HUDEP-2 (cell line): ENCODE results near the gene MYO3B.
A peak's percentile ranks its signal among the peaks of the same experiment; 100 is the strongest.

ENCODE experiments used
- DNase-seq, 76 experiments: peaks; one replicate each; lab custom pipeline; 2025; ENCODE audit not compliant: unreplicated experiment in 76 of 76; lab: John Stamatoyannopoulos, UW

The MYO3B gene, protein sequence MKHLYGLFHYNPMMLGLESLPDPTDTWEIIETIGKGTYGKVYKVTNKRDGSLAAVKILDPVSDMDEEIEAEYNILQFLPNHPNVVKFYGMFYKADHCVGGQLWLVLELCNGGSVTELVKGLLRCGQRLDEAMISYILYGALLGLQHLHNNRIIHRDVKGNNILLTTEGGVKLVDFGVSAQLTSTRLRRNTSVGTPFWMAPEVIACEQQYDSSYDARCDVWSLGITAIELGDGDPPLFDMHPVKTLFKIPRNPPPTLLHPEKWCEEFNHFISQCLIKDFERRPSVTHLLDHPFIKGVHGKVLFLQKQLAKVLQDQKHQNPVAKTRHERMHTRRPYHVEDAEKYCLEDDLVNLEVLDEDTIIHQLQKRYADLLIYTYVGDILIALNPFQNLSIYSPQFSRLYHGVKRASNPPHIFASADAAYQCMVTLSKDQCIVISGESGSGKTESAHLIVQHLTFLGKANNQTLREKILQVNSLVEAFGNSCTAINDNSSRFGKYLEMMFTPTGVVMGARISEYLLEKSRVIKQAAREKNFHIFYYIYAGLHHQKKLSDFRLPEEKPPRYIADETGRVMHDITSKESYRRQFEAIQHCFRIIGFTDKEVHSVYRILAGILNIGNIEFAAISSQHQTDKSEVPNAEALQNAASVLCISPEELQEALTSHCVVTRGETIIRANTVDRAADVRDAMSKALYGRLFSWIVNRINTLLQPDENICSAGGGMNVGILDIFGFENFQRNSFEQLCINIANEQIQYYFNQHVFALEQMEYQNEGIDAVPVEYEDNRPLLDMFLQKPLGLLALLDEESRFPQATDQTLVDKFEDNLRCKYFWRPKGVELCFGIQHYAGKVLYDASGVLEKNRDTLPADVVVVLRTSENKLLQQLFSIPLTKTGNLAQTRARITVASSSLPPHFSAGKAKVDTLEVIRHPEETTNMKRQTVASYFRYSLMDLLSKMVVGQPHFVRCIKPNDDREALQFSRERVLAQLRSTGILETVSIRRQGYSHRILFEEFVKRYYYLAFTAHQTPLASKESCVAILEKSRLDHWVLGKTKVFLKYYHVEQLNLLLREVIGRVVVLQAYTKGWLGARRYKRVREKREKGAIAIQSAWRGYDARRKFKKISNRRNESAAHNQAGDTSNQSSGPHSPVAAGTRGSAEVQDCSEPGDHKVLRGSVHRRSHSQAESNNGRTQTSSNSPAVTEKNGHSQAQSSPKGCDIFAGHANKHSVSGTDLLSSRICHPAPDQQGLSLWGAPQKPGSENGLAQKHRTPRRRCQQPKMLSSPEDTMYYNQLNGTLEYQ (N-terminal part only)

DNA sequence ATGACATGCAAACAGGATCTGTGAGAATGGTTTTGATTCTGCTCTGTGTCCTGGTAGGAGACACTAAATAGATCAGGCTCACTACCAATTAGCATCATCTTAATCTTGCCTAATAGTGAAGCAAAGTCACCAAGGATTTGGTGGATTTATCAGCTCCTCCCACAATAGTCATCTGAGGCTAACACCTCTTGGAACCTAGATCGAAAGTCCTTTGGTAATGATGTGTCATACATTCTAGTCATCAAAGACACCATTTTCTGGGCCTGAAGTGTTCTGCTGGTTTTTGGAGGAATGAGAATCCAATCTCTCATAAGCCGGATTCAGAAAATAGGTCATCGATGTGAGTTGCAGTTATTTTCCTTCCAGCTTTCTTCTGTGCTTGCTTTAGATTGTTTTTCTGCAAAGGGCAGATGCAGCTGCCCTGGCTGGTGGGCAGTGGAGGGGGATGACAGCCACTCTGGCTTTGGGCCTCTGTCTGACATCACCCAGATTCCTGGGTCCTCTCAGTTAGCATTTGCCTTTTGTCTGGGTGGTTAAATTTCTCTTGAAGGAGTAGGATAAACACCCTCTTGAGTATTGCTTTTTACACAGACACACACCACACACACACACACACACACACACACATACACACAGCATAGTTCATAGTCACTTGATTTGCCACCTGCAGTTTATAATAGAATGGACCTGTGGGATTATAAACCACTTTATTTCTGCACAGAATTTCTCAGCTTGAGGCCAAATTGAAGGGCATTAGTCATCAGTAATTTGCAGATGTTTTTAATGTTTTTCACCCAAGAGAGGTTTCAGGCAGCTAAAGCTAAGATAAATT is at the start of gene MYO3B:
TSS of gene MYO3B (plus strand) at position 198 of the 832 bp plus-strand sequence. CDS start at position 339, 141 bp downstream.
- no peak for DNase-seq

DNA sequence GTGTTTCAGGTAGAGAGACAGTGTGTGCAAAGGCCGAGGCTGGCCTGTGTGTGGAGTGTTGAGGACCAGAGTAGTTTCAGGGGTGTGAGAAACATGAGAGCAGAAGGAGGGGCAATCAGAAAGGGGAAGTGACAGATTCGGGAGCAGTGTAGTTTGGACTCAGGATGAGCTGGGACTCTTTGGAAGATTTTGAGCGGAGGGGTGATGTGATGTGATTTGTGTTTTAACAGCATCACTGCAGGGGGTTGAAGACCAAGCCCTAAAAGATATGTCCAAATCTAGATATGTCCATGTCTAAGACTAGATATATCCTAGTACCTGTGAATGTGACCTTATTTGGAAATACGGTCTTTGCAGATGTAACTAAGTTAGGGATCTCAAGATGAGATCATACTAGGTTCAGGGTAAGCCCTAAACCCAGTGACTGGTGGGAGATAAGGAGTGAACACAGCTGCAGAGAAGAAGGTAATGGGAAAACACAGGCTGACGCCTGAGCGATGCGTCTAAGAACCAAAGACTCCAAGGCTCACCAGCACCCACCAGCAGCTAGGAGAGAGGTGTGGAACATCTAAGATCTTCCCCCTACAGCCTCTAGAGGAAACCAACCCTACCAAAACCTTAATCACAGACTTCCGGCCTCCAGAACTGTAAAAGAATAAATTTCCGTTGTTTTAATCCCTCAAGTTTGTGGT is 38.5 kb upstream of the MYO3B start:
- DNase-seq, result no peak

DNA sequence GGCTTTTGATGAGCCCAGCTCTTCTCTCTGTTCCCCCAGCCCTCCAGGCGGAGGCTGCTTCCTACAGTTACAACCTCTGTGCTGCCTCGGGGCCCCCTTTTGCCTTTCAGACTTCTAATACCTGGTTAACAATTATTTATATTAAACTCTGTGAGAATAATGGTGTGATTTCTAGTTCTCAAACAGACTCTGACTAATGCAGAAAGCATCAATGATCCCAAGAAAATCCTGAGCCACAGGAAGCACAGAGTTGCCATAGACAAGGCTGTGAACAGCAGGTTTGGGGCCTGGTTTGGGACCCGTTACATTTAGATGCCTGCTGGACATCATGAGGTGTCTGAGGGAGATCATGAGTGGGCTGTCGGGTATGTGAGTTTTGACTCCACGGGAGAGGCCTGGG is 37.4 kb upstream of the MYO3B start:
- DNase-seq, result no peak

DNA sequence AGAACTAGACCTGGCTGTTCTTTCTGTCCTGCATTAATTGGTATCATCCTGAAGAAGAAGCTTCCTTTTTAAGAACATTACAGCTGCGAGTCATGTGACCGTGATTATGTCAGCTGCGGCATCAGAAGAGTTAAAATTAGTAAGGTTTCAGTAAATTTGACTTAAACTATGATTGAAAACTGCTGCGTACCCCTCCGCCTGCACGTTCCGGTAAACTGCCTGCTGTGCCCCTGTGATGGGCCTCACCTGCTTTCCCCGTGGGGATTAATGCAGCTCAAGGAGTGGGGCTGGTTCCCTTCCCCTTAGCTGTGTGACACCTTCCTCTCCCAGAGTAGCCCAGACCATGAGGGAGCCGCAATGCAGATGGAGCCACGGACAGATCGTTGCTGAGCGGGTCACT is 36.1 kb upstream of the MYO3B start:
- no peak for DNase-seq

DNA sequence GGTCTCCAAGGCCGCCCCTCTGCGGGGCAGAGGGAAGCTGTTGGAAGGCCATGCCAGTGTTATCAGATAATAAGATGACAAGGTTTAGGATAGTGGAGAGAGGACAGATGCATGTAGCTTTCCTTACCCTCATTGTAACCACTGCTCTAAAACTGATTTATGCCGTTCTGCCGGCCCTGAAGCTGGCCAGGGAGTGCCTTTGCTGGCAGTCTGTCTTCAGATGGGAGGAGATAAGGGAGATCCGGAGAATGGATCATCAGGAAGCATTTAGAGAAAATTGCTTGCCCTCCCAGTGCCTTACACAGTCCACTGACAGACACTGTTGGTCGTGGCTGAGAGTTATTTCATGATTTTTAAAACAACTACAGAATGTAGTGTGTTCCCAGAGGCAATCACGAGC is 35.4 kb upstream of the MYO3B start:
- no peak for DNase-seq

DNA sequence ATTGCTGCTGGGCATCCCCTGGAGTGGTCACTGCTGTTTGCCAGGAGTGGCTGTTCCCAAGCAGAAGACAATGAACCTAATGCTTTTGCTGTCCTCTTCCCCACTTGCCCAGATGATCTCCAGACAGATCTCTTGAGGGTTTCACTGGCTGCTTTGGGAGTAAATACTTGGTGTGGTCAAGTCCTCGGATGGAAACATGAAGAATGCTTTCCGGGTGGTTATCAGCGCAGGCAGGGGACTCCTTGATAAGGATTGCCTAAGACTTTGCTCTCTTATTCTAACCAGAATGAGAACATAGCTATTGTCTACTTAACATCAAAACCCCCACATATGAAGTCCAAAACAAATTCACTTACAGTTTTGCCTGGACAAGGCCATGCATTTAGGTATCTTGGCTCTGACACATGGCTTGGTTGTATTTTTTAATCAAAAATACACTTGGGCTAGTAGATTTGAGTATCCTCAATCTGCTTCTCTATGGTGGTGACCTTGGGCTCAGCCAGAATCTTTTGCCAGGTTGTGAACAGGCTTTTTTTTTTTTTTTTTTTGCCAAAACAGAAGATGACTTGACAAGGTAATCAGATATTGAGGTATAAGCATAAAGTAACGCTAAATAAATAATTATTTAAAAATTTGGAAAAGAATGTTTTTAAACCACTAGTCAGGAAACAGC is 34.8 kb upstream of the MYO3B start:
- peak in 48 of 76 experiments; percentile 5 to 74 (median 27) for DNase-seq

DNA sequence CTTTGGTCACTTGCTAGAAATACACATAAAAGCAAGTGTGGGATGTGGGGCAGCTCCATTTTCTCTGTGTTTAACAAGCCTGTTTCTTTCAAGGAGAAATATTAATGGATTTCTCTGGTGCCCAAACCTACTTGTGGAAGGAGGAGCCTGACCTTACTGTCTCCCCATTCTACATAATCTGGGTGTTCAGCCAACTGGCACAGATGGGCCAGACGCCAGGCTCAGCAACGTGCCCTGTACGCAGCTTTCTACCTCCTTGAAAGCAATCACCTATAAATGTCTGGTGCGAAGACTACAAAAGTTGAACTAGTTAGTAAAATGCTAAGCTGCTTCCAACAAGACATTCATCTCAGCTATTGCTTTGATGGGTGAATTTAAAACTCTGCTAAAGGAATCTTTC is 33.2 kb upstream of the MYO3B start:
- DNase-seq, result peak in 3 of 76 experiments; percentile 4 to 16 (median 7)

DNA sequence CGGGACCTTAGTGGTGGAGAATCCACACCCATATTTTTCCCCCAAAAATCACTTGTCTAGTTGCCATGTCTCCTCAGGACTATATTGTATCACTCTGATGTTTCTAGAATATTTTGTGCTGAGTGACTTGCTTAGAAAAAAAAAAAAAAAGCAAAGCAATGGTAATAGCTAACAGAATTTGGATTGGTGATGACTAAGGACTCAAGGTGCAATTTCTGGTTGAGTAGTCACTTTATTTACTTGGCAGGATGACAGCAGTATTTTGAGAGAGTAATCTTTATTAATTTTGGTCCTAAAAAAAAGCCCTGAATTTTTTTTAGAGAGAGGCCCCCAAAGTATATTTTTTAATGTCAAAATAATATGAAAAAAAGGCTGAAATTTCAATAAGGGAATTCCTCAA is 32.8 kb upstream of the MYO3B start:
- no peak for DNase-seq

DNA sequence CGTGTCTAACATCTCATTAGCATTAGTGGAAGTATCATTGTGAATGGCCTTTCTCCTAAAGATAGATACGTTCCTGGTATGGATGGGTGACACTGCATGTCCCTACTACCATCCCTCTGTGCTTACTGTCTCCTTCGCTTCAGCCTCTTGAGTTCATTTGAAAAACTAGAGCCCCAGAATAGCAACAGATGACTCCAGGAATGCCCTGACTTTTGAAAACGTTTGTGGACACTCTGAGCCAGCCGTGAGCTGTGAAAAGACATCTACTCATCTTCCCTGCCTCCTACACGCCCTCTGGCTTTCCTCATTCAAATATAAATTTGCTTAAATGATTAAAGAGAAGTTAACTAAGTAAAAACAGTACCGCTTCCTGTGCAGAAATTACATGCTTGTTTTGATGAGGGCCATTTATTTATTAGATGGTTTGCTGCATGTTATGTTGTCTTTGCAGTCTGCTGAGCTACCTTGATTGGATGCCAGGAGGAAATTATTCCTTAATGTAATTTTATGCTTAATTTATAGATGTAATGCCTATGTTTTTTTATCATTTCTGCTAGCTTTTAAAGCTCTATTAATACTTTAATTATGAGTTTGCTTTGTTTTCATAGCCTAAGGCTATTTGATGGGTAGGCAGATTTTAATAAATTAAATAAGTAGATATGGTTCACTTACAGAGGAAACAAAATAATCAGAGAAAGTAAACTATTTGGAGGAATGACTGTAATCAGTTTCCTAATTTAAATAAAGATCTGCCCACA is 32.1 kb upstream of the MYO3B start:
- DNase-seq, result no peak

DNA sequence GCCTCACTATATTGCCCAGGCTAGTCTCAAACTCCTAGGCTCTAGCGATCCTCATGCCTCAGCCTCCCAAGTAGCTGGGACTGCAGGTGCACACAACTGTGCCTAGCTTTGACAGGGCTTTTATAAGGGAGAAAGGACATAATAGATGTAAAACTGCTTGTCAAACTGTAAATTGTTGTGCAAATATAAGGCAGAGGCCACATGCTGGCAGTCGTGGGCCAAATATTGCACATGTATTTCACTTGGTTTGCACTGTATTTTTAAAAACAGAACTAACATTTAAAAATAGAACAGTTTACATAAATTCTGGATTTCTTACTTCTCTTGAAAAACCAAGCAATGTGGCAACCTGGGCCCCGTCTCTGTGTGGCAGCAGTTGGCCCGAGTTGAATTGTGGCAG is 31.2 kb upstream of the MYO3B start:
- no peak for DNase-seq

DNA sequence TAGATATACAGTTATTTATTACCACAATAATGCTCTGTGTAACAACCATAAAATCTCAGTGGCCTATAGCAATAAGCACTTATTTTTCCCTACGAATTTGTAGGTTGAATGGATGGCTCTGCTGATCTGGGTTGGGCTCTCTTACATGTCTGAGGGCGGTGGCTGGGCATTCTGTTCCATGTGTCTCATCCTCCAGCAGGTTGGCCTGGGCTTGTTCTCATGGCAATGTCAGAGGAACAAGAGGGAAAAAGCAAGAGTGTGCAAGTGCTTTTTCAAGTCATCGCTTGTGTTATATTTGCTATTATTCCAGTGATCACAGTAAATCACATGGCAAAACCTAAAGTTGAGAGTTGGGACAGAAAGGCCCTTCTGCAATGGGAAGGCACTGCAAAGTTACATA is 30.4 kb upstream of the MYO3B start:
- DNase-seq, result no peak

DNA sequence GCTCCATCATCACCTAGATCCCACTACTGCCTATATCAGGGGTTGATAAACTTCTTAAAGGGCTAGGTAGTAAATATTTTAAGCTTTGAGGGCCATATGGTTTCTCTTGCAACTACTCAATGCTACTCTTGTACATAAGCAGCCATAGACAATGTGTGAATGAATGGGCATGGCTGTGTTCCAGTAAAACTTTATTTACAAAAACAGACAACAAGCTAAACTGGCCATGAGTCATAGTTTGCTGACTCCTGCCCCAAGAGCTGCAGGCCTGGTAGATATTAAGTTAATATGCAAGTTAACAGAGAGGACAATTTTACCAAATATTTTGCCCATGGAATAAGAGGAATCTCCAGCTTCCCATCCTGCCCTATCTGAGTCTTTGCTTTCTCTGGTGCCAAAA is 29.8 kb upstream of the MYO3B start:
- no peak for DNase-seq

DNA sequence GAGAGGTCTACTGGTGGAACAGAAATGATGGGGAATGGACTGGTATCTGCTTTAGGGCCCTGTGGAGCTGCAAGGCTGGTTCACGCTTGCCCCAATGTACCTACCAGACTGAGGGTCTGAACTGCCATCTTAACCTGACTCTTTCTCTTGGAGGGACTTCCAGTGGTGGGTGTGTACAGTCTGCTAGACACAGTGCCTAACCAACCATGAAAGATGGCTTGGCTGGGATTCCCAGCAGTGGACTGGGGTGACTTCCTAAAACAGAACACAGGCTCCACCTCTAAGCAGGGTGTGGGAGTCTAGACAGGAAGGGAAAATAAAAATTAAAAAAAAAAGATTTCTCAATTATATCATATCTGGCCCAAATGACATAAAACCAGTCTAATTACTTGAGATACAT is 25.5 kb upstream of the MYO3B start:
- DNase-seq, result no peak

DNA sequence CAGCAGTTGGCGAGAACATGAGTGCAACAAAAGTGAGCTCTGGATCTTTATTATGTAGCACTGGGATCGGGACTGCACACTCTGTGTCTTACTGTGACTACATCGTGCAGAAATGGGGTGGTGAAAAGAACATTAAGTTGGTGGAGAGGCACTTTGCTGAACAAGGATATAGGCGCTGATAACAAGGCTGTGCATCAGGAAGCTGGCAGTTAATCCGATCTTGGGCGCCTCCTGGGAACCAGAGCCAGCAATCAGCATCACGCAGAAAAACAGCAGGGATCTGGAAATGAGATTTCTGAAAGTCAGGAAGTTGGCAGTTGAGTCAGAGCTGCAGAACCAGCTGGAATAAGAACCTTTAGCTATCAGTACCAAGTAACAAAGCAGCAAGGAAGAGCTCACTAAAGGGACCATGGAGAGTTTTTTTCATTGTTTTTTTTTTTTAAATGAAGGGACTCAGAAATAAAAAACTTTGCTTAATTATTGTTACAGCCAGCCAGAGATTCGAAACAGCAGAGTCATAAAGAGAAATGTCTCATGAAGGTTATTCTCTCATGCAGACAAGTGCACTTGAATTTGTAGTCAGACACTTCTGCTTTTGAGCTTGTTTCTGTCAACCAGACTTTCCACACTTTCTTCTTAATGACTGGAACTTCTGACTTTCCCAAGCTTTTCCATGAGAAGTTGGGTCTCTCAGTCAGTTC is 22.8 kb upstream of the MYO3B start:
- DNase-seq, result no peak

DNA sequence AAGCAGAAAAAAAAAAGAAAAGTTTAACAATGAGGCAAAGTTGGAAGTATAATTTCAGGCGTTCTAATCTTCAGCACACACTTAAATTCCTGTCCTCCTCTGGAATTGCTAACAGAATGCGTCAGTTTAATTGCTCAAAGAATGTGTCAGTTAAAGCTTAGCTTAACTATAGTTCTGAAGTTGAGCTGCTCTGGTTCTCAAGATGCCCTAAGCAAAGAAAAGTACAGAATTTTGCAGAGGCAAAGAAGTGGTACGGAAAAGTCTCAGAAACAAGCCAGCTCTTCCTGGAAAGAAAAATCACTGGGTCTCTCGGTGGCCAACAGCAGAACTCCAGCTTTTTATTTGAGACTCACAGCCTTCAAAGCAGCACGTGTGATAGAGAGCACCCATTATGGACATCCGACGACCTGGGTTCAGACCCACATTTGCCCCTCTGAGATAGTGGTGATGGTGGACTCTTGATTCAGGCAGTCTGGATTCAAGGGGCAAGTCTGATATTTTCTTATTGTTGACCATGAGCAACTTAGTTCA is 22.2 kb upstream of the MYO3B start:
- no peak for DNase-seq

DNA sequence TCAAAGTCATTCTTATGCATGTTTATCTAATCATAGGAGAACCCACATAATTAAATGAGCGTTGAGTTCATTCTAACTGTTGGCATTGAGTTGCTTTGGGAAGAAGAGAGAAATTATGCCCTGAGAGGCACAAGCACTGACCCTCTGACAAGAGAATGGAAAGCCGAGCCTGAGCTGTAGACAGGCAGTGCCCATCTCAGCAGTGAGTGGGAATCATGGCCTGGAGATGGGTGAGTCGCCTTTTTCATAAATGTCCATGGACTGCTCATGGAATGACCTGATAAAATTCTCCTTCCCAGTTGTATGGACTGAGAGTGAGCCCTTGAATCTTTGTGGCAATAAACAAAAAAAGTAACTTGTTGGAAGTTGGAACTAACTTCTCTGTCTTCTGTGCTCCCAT is 21.4 kb upstream of the MYO3B start:
- DNase-seq, result no peak

DNA sequence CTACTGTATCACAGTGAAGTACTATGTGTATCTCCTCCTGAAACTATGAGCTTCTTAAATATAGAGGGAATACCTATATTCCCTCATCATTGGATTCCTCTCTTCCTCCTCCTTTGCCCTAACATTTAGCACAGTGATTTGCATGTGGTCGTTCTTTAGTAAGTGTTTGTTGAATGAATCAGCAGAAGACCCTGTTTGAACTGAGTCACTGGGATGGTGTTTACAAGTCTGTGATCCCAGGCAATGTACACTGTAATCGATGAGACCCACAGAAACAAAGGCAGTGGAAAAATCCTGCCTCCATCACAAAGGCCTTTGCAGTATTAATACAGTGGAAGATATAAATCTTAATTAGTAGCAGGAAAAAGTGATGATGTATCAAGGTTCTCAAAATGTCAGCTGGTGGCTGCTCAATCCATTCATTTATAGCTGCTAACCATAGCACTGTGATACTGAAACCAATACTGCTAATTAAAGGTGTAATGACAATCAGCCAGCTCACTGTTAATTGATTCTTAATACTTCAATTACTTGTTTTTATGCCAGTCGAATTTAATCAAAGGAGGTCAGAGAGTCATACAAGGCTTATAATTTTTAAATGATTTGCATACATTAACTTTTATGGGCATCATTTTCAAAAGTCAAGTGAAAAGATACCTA is 20.8 kb upstream of the MYO3B start:
- DNase-seq, result no peak
